H1 (cell line): ENCODE data around the gene IRF8. TPM values are rescaled to one million over a fixed set of nuclear protein-coding genes. Genes with fewer than 3 reads are reported as not detected.

Experiments used
- CTCF ChIA-PET: fragments of 300-600 bp; sonication (Branson Sonifier 250); formaldehyde crosslinking; loops from one replicate; lab custom pipeline; 2021; ENCODE audit not compliant: partially characterized antibody; lab: Charles Lee
- POLR2A ChIA-PET: fragments of 300-600 bp; sonication (Branson Sonifier 250); formaldehyde crosslinking; loops from one replicate; lab custom pipeline; 2021; ENCODE audit warnings: inconsistent platforms; ENCODE audit not compliant: partially characterized antibody; lab: Charles Lee
- DNase-seq, 2 experiments: peaks; one replicate each; pipeline versions ENCODE4 v3.0.0 to v3.0.0-alpha.2; 2010 to 2022; ENCODE audit warnings: low spot score in 2 of 2, low read depth in 1 of 2, mixed read lengths in 1 of 2
- FAIRE-seq: peaks from 2 replicates; lab custom pipeline; 2011; peaks lifted over from hg19 to GRCh38; lab: Jason Lieb, UNC
- H2AFZ ChIP-seq: 2 replicates; pipeline ENCODE4 v1.8.1; 2012; ENCODE audit warnings: low read length, inconsistent platforms
- H2AK5ac ChIP-seq: 2 replicates; pipeline ENCODE4 v1.6.1; 2013; ENCODE audit warnings: low read depth, low read length
- H2BK120ac ChIP-seq: replicated peaks from 2 replicates; pipeline ENCODE3; 2013; ENCODE audit warnings: low read depth, low read length, inconsistent platforms
- H2BK12ac ChIP-seq: 2 replicates; pipeline ENCODE4 v1.6.1; 2013; ENCODE audit warnings: low read depth, low read length
- H2BK15ac ChIP-seq: 2 replicates; pipeline ENCODE4 v1.6.1; 2013; ENCODE audit warnings: low read length
- H2BK20ac ChIP-seq: 2 replicates; pipeline ENCODE4 v1.6.1; 2013; ENCODE audit warnings: low read length
- H2BK5ac ChIP-seq: 2 replicates; pipeline ENCODE4 v1.6.1; 2013; ENCODE audit warnings: low read depth, low read length
- H3K14ac ChIP-seq: 2 replicates; pipeline ENCODE4 v1.6.1; 2013; ENCODE audit warnings: inconsistent platforms; ENCODE audit not compliant: insufficient read length
- H3K18ac ChIP-seq: 2 replicates; pipeline ENCODE4 v1.6.1; 2013; ENCODE audit warnings: low read length; ENCODE audit errors: extremely low read depth
- H3K23ac ChIP-seq: 2 replicates; pipeline ENCODE4 v1.6.1; 2013; ENCODE audit warnings: inconsistent platforms; ENCODE audit not compliant: insufficient read length
- H3K23me2 ChIP-seq: 2 replicates; pipeline ENCODE4 v1.6.1; 2013; ENCODE audit warnings: low read depth, low read length
- H3K27ac ChIP-seq: 2 replicates; pipeline ENCODE4 v1.6.1; 2011; ENCODE audit warnings: low read depth, low read length, inconsistent platforms
- H3K27me3 ChIP-seq, 4 experiments: replicated peaks in 1 of 4; 1 replicate in 1 of 4; 2 replicates in 3 of 4; pipeline versions ENCODE4 v1.6.1 to v1.8.1; 2011 to 2013; ENCODE audit warnings: low read length in 3 of 4, mild to moderate bottlenecking in 3 of 4, inconsistent platforms in 2 of 4, mixed read lengths in 2 of 4, moderate library complexity in 1 of 4; ENCODE audit not compliant: control insufficient read depth in 3 of 4, insufficient read depth in 3 of 4; ENCODE audit errors: extremely low read depth in 1 of 4
- H3K36me3 ChIP-seq, 4 experiments: 2 replicates each; pipeline versions ENCODE4 v1.6.1 to v1.8.1; 2011 to 2013; ENCODE audit warnings: mild to moderate bottlenecking in 4 of 4, low read length in 3 of 4, moderate library complexity in 2 of 4, control low read depth in 1 of 4, inconsistent platforms in 1 of 4; ENCODE audit not compliant: insufficient read depth in 4 of 4, control insufficient read depth in 2 of 4
- H3K4ac ChIP-seq: replicated peaks from 2 replicates; pipeline ENCODE3; 2013; ENCODE audit warnings: low read length, low read depth, mixed read lengths, inconsistent platforms; ENCODE audit not compliant: insufficient read length
- H3K4me1 ChIP-seq, 4 experiments: replicated peaks in 1 of 4; 1 replicate in 1 of 4; 2 replicates in 3 of 4; pipeline versions ENCODE4 v1.6.1 to v1.8.1; 2011 to 2013; ENCODE audit warnings: low read length in 3 of 4, inconsistent platforms in 2 of 4, mixed read lengths in 1 of 4; ENCODE audit not compliant: insufficient read depth in 4 of 4, control insufficient read depth in 3 of 4
- H3K4me2 ChIP-seq, 2 experiments: 2 replicates each; pipeline versions ENCODE4 v1.6.1 to v1.8.1; 2011 to 2013; ENCODE audit warnings: low read depth in 2 of 2, low read length in 2 of 2, control low read depth in 1 of 2, inconsistent platforms in 1 of 2, mild to moderate bottlenecking in 1 of 2; ENCODE audit not compliant: insufficient read depth in 1 of 2
- H3K4me3 ChIP-seq, 4 experiments: fragments of 200-600, 300-600 bp in 1 of 4; sonication (generic), shearing (Covaris generic), sonication (Bioruptor Twin) in 1 of 4; 2 replicates each; pipeline versions ENCODE4 v1.5.1 to v1.8.1; 2011 to 2016; ENCODE audit warnings: low read length in 4 of 4, low read depth in 3 of 4, control low read depth in 2 of 4, inconsistent platforms in 2 of 4, mild to moderate bottlenecking in 2 of 4, mixed read lengths in 1 of 4, moderate library complexity in 1 of 4; ENCODE audit not compliant: insufficient read depth in 2 of 4; ENCODE audit errors: extremely low read depth in 1 of 4
- H3K56ac ChIP-seq: replicated peaks from 2 replicates; pipeline ENCODE3; 2013; ENCODE audit warnings: low read depth, mild to moderate bottlenecking, mixed read lengths, low read length, inconsistent platforms; ENCODE audit not compliant: insufficient read length
- H3K79me1 ChIP-seq: 2 replicates; pipeline ENCODE4 v1.6.1; 2013; ENCODE audit warnings: low read depth, low read length, control low read depth
- H3K79me2 ChIP-seq, 2 experiments: 2 replicates each; pipeline versions ENCODE4 v1.6.1 to v1.8.1; 2012 to 2013; ENCODE audit warnings: low read length in 2 of 2, mild to moderate bottlenecking in 2 of 2, inconsistent platforms in 1 of 2; ENCODE audit not compliant: insufficient read depth in 2 of 2, control insufficient read depth in 1 of 2
- H3K9ac ChIP-seq, 4 experiments: replicated peaks in 1 of 4; 1 replicate in 1 of 4; 2 replicates in 3 of 4; pipeline versions ENCODE4 v1.6.1 to v1.8.1; 2011 to 2013; ENCODE audit warnings: low read depth in 3 of 4, low read length in 3 of 4, control low read depth in 2 of 4, mild to moderate bottlenecking in 2 of 4, moderate library complexity in 2 of 4, inconsistent platforms in 1 of 4; ENCODE audit errors: extremely low read depth in 1 of 4
- H3K9me3 ChIP-seq, 2 experiments: 2 replicates each; pipeline versions ENCODE4 v1.6.1 to v1.8.1; 2012 to 2013; ENCODE audit warnings: mild to moderate bottlenecking in 2 of 2, moderate library complexity in 2 of 2, control low read depth in 1 of 2, inconsistent platforms in 1 of 2, low read depth in 1 of 2, low read length in 1 of 2, mixed read lengths in 1 of 2; ENCODE audit not compliant: insufficient read depth in 2 of 2
- H4K20me1 ChIP-seq, 2 experiments: replicated peaks in 1 of 2; 2 replicates each; pipeline versions ENCODE3 to v1.8.1; 2011 to 2013; ENCODE audit warnings: inconsistent platforms in 2 of 2, low read length in 2 of 2, mild to moderate bottlenecking in 1 of 2; ENCODE audit not compliant: insufficient read depth in 2 of 2, control insufficient read depth in 1 of 2
- H4K5ac ChIP-seq: 2 replicates; pipeline ENCODE4 v1.6.1; 2013; ENCODE audit warnings: low read length, low read depth, mixed read lengths, inconsistent platforms; ENCODE audit not compliant: insufficient read length
- H4K8ac ChIP-seq: 2 replicates; pipeline ENCODE4 v1.8.0; 2013; ENCODE audit warnings: mild to moderate bottlenecking, moderate library complexity, low read length, inconsistent platforms; ENCODE audit not compliant: insufficient read depth; ENCODE audit errors: extremely low read depth
- H4K91ac ChIP-seq: replicated peaks from 2 replicates; pipeline ENCODE3; 2013; ENCODE audit warnings: low read length, mixed read lengths, inconsistent platforms; ENCODE audit not compliant: insufficient read length
- CREB1 ChIP-seq: IDR thresholded peaks from 2 replicates; pipeline ENCODE4 v1.6.1; 2012; ENCODE audit warnings: inconsistent platforms
- HDAC2 ChIP-seq, 2 experiments: fragments of 300-600 bp in 1 of 2; sonication (generic) in 1 of 2; IDR thresholded peaks; 2 replicates each; pipeline ENCODE4 v1.6.1; 2011 to 2012; ENCODE audit warnings: low read depth in 2 of 2, low read length in 2 of 2, mild to moderate bottlenecking in 2 of 2, moderate library complexity in 2 of 2, borderline replicate concordance in 1 of 2, inconsistent platforms in 1 of 2
- PHF8 ChIP-seq: fragments of 200-600 bp; sonication (generic); conservative IDR thresholded peaks from 2 replicates; pipeline ENCODE4 v1.7.1; 2012; ENCODE audit warnings: low read depth, mild to moderate bottlenecking, inconsistent platforms, low read length, moderate library complexity
- RBBP5 ChIP-seq: IDR thresholded peaks from 2 replicates; pipeline ENCODE4 v1.7.1; 2012; ENCODE audit warnings: low read depth, mild to moderate bottlenecking, inconsistent platforms, low read length, moderate library complexity, borderline replicate concordance
- RNF2 ChIP-seq: fragments of 200-900, 300-1000 bp; sonication (generic); IDR thresholded peaks from 2 replicates; pipeline ENCODE4 v1.7.1; 2016; ENCODE audit warnings: borderline replicate concordance, low read depth, mild to moderate bottlenecking, antibody characterized with exemption, low read length; ENCODE audit not compliant: poor library complexity, severe bottlenecking; ENCODE audit errors: missing control alignments
- SP1 ChIP-seq: IDR thresholded peaks from 2 replicates; pipeline ENCODE4 v1.6.1; 2011; ENCODE audit warnings: low read depth, low read length
- ZNF274 ChIP-seq: IDR thresholded peaks from 2 replicates; pipeline ENCODE4 v1.7.0; 2012; ENCODE audit warnings: low read length, borderline replicate concordance; ENCODE audit errors: extremely low read depth
- WGBS, 2 experiments: shearing (Covaris generic) in 1 of 2; methylation state at CpG; one replicate each; pipeline versions ENCODE4 v1.1.6 to v1.1.7; 2013 to 2015; ENCODE audit warnings: low lambda C conversion rate in 2 of 2, mixed read lengths in 2 of 2, inconsistent platforms in 1 of 2, low coverage in 1 of 2, missing lambda C conversion rate in 1 of 2; ENCODE audit not compliant: insufficient replicate concordance in 2 of 2, insufficient coverage in 1 of 2, insufficient read length in 1 of 2; ENCODE audit errors: extremely low coverage in 1 of 2, missing lambda C conversion rate in 1 of 2; 5-methylcytosine and 5-hydroxymethylcytosine counted together
- polyA plus RNA-seq, 7 experiments: library from polyadenylated mRNA; depleted of rRNA in 3 of 7; stranded (reverse) in 5 of 7; unstranded in 2 of 7; fragments of >200 nt in 5 of 7; fragments of 200-250 nt in 2 of 7; gene quantifications; 1 replicate in 5 of 7; 2 replicates in 1 of 7; 4 replicates in 1 of 7; pipeline versions ENCODE4 v1.2.1 to v1.2.3, GENCODE V29; 2011 to 2013; ENCODE audit warnings: missing spikeins in 2 of 7, mixed read lengths in 2 of 7
- total RNA-seq: library from RNA; stranded (reverse); fragmentation: NEBNext Ultra II Directional; extraction: Animal tissue kit (Norgen Biotek cat#: 25700); gene quantifications from 2 replicates; pipeline ENCODE4 v1.2.1, GENCODE V29; 2021
- TF ChIP-seq, protein P1 (sequence below): IDR thresholded peaks from 2 replicates; pipeline ENCODE4 v1.6.1; 2012; ENCODE audit warnings: inconsistent platforms
- TF ChIP-seq, protein P2 (sequence below), 3 experiments: IDR thresholded peaks; 1 replicate in 2 of 3; 2 replicates in 1 of 3; pipeline versions ENCODE4 v1.5.1 to v1.6.1; 2011; ENCODE audit warnings: low read length in 3 of 3, mild to moderate bottlenecking in 3 of 3, inconsistent platforms in 2 of 3, low read depth in 1 of 3, moderate library complexity in 1 of 3; ENCODE audit not compliant: insufficient read depth in 1 of 3; ENCODE audit errors: control extremely low read depth in 1 of 3

Gene IRF8
- total and polyA plus RNA-seq, 2 of the 8 experiments (the other 6 are each of a cell fraction or from before 2014, with no cell fraction given), result 0.35 to 2.0 TPM

DNA sequence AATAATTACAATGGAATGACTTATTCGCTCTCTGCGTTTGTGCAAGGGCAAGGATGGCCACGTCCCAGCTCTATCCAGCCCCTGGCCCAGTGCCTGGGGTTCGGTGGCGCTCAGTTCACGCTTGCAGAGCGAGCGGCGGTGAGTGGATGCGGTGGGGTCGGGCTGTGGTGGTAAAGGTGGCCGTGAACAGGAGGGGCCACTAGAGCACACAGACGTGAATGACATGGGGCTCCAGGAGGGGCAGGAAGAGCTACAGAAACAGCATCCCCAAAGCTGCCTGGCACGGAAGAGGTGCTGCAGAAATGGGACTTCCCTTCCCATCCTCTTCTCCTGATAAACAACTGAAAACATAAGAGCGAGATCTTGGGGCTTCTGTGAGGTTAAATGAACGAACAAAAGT is 28.4 kb downstream of the IRF8 start:
- H2BK12ac ChIP-seq, result no peak overlapping the region
- no peak overlapping the region for H3K4me2 ChIP-seq
- no peaks in the 10 kb centered on the region for H3K79me1 ChIP-seq
- H2BK5ac ChIP-seq, result no peak overlapping the region
- no peak overlapping the region for H2BK15ac ChIP-seq
- H3K4ac ChIP-seq, result no peak overlapping the region
- H3K79me2 ChIP-seq, result no peaks in the 10 kb centered on the region
- no peak overlapping the region for H3K18ac ChIP-seq
- no peaks in the 10 kb centered on the region for H3K9me3 ChIP-seq
- no peak overlapping the region for H3K56ac ChIP-seq
- H4K8ac ChIP-seq, result no peak overlapping the region
- H3K4me1 ChIP-seq, result no peaks in the 10 kb centered on the region; a peak in 1 of 7 replicates
- no peak overlapping the region for H3K14ac ChIP-seq
- H2AFZ ChIP-seq, result no peak overlapping the region; the same call in 1 of the 2 replicates
- TF ChIP-seq, protein P1, sequence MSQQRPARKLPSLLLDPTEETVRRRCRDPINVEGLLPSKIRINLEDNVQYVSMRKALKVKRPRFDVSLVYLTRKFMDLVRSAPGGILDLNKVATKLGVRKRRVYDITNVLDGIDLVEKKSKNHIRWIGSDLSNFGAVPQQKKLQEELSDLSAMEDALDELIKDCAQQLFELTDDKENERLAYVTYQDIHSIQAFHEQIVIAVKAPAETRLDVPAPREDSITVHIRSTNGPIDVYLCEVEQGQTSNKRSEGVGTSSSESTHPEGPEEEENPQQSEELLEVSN, result no peak
- TF ChIP-seq PHF8 (no peak), SP1 (no peak), RNF2 (no peak), ZNF274 (no peak), RBBP5 (no peak), HDAC2 (IDR thresholded peaks at IDR 0.05; ENCODE audit: borderline replicate concordance in 1 of 2, low read depth in 2 of 2, low read length in 2 of 2) (no peak), CREB1 (no peak)
- TF ChIP-seq, protein P2, sequence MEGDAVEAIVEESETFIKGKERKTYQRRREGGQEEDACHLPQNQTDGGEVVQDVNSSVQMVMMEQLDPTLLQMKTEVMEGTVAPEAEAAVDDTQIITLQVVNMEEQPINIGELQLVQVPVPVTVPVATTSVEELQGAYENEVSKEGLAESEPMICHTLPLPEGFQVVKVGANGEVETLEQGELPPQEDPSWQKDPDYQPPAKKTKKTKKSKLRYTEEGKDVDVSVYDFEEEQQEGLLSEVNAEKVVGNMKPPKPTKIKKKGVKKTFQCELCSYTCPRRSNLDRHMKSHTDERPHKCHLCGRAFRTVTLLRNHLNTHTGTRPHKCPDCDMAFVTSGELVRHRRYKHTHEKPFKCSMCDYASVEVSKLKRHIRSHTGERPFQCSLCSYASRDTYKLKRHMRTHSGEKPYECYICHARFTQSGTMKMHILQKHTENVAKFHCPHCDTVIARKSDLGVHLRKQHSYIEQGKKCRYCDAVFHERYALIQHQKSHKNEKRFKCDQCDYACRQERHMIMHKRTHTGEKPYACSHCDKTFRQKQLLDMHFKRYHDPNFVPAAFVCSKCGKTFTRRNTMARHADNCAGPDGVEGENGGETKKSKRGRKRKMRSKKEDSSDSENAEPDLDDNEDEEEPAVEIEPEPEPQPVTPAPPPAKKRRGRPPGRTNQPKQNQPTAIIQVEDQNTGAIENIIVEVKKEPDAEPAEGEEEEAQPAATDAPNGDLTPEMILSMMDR (IDR thresholded peaks at IDR 0.05; ENCODE audit: control extremely low read depth in 1 of 3, insufficient read depth in 1 of 3, low read depth in 1 of 3, low read length in 3 of 3), result no peak
- H4K91ac ChIP-seq, result no peak overlapping the region
- no peak overlapping the region for H2AK5ac ChIP-seq
- ChIA-PET CTCF (interaction anchor here (5.6 to 6.4 kb wide), 2 partner anchors 11 to 60 kb away, joined by 20 to 52 read pairs; no protein-coding TSS in a partner anchor), POLR2A (interaction anchor here (0.7 kb wide), 1 partner anchor 15 kb away, joined by 3 read pairs; no protein-coding TSS in a partner anchor)
- H3K27me3 ChIP-seq, result 0 out of 7 replicates have a peak, but pooled peaks cover 0 to 2% (median 0%) of the 10 kb centered on the region in 4 experiments
- no peak for DNase-seq
- no peak overlapping the region for H4K5ac ChIP-seq
- no peak overlapping the region for H2BK20ac ChIP-seq
- H3K27ac ChIP-seq, result no peak overlapping the region
- no peaks in the 10 kb centered on the region for H4K20me1 ChIP-seq
- WGBS, 2 experiments, result 85% methylated on average over 16 of the region's 16 CpGs; no CpG with 5 or more reads in 1 of the 2 experiments
- no peak overlapping the region for H3K4me3 ChIP-seq
- no peak overlapping the region for H3K23ac ChIP-seq
- H3K23me2 ChIP-seq, result no peaks in the 10 kb centered on the region
- no peaks in the 10 kb centered on the region for H3K36me3 ChIP-seq
- no peak for FAIRE-seq
- no peak overlapping the region for H3K9ac ChIP-seq
- H2BK120ac ChIP-seq, result no peak overlapping the region
